H9 (cell line): Measurements from ENCODE around the gene CCDC169. TPM values are rescaled to one million over a fixed set of nuclear protein-coding genes. Genes with fewer than 3 reads are reported as not detected.

Source experiments
- DNase-seq: peaks from one replicate; pipeline ENCODE4 v3.0.0-alpha.2; 2017
- H2AFZ ChIP-seq: one replicate; pipeline ENCODE4 v1.6.1; 2013; ENCODE audit warnings: mild to moderate bottlenecking, low read length, control low read depth, moderate library complexity
- H2AK5ac ChIP-seq: 2 replicates; pipeline ENCODE4 v1.6.1; 2013; ENCODE audit warnings: low read length, control low read depth, mixed read lengths; ENCODE audit not compliant: insufficient read length
- H2BK120ac ChIP-seq: one replicate; pipeline ENCODE4 v1.6.1; 2013; ENCODE audit warnings: low read depth, mild to moderate bottlenecking, low read length, control low read depth, inconsistent platforms; ENCODE audit not compliant: poor library complexity, severe bottlenecking
- H2BK12ac ChIP-seq: 2 replicates; pipeline ENCODE4 v1.6.1; 2013; ENCODE audit warnings: low read length, control low read depth, mixed read lengths, low read depth; ENCODE audit not compliant: insufficient read length
- H2BK15ac ChIP-seq: 2 replicates; pipeline ENCODE4 v1.6.1; 2013; ENCODE audit warnings: low read depth, low read length, control low read depth
- H2BK20ac ChIP-seq: one replicate; pipeline ENCODE4 v1.6.1; 2013; ENCODE audit warnings: low read depth, mild to moderate bottlenecking, low read length, control low read depth, inconsistent platforms; ENCODE audit not compliant: poor library complexity, severe bottlenecking
- H2BK5ac ChIP-seq: 2 replicates; pipeline ENCODE4 v1.6.1; 2013; ENCODE audit warnings: low read length, control low read depth, mixed read lengths; ENCODE audit not compliant: insufficient read length
- H3K14ac ChIP-seq: 2 replicates; pipeline ENCODE4 v1.6.1; 2013; ENCODE audit warnings: low read length, control low read depth; ENCODE audit not compliant: insufficient read depth
- H3K18ac ChIP-seq: 2 replicates; pipeline ENCODE4 v1.6.1; 2013; ENCODE audit warnings: low read depth, mild to moderate bottlenecking, mixed read lengths, low read length, control low read depth; ENCODE audit not compliant: insufficient read length
- H3K23ac ChIP-seq: 2 replicates; pipeline ENCODE4 v1.6.1; 2013; ENCODE audit warnings: low read length, control low read depth, mixed read lengths, low read depth; ENCODE audit not compliant: insufficient read length
- H3K23me2 ChIP-seq: 2 replicates; pipeline ENCODE4 v1.6.1; 2013; ENCODE audit warnings: low read depth, mild to moderate bottlenecking, mixed read lengths, low read length, control low read depth; ENCODE audit not compliant: insufficient read length, poor library complexity, severe bottlenecking
- H3K27ac ChIP-seq: 2 replicates; pipeline ENCODE4 v1.5.1; 2013; ENCODE audit warnings: low read length, control low read depth, mixed read lengths, low read depth; ENCODE audit not compliant: insufficient read length
- H3K27me3 ChIP-seq: 2 replicates; pipeline ENCODE4 v1.6.1; 2013; ENCODE audit warnings: low read length, control low read depth, inconsistent platforms; ENCODE audit not compliant: insufficient read depth
- H3K4ac ChIP-seq: 2 replicates; pipeline ENCODE4 v1.6.1; 2013; ENCODE audit warnings: low read depth, mild to moderate bottlenecking, control low read depth, inconsistent platforms, low read length, moderate library complexity
- H3K4me1 ChIP-seq: 2 replicates; pipeline ENCODE4 v1.6.1; 2013; ENCODE audit warnings: low read length, control low read depth, inconsistent platforms; ENCODE audit not compliant: insufficient read depth
- H3K4me2 ChIP-seq: 2 replicates; pipeline ENCODE4 v1.6.1; 2013; ENCODE audit warnings: low read length, control low read depth, mixed read lengths; ENCODE audit not compliant: insufficient read length, insufficient read depth
- H3K56ac ChIP-seq: 2 replicates; pipeline ENCODE4 v1.6.1; 2013; ENCODE audit warnings: low read depth, mild to moderate bottlenecking, mixed read lengths, low read length, control low read depth; ENCODE audit not compliant: insufficient read length
- H3K79me1 ChIP-seq: 2 replicates; pipeline ENCODE4 v1.6.1; 2013; ENCODE audit warnings: low read depth, mild to moderate bottlenecking, moderate library complexity, low read length, control low read depth, inconsistent platforms; ENCODE audit not compliant: insufficient read depth, poor library complexity, severe bottlenecking
- H3K79me2 ChIP-seq: 2 replicates; pipeline ENCODE4 v1.6.1; 2013; ENCODE audit warnings: low read length, control low read depth, inconsistent platforms; ENCODE audit not compliant: insufficient read depth
- H3K9ac ChIP-seq: 2 replicates; pipeline ENCODE4 v1.6.1; 2013; ENCODE audit warnings: low read length, control low read depth, mixed read lengths; ENCODE audit not compliant: insufficient read length; ENCODE audit errors: extremely low read depth
- H3K9me3 ChIP-seq: one replicate; pipeline ENCODE4 v1.6.1; 2013; ENCODE audit warnings: low read depth, low read length, inconsistent platforms; ENCODE audit not compliant: control insufficient read depth
- H3T11ph ChIP-seq: one replicate; pipeline ENCODE4 v1.6.1; 2013; ENCODE audit warnings: mild to moderate bottlenecking, low read length, control low read depth, inconsistent platforms
- H4K20me1 ChIP-seq: one replicate; pipeline ENCODE4 v1.6.1; 2013; ENCODE audit not compliant: control insufficient read depth, insufficient read length, insufficient read depth
- H4K5ac ChIP-seq: 2 replicates; pipeline ENCODE4 v1.6.1; 2013; ENCODE audit warnings: low read depth, mild to moderate bottlenecking, mixed read lengths, low read length, control low read depth; ENCODE audit not compliant: insufficient read length
- H4K8ac ChIP-seq: replicated peaks from 2 replicates; pipeline ENCODE4 v1.6.1; 2013; ENCODE audit warnings: low read length, control low read depth, mixed read lengths, low read depth; ENCODE audit not compliant: insufficient read length
- H4K91ac ChIP-seq: 2 replicates; pipeline ENCODE4 v1.6.1; 2013; ENCODE audit warnings: low read depth, mild to moderate bottlenecking, moderate library complexity, mixed read lengths, low read length, control low read depth; ENCODE audit not compliant: insufficient read length
- H3K27ac Mint-ChIP-seq, 3 experiments: 2 replicates in 2 of 3; 3 replicates in 1 of 3; pipeline ENCODE4 v1.8.0; 2020 to 2021; ENCODE audit warnings: mixed read lengths in 3 of 3, mild to moderate bottlenecking in 1 of 3, moderate library complexity in 1 of 3
- H3K27me3 Mint-ChIP-seq: 2 replicates; pipeline ENCODE4 v1.8.0; 2021; ENCODE audit warnings: low read depth, mild to moderate bottlenecking, moderate library complexity, mixed read lengths
- H3K36me3 Mint-ChIP-seq, 3 experiments: 2 replicates in 2 of 3; 3 replicates in 1 of 3; pipeline ENCODE4 v1.8.0; 2020 to 2021; ENCODE audit warnings: low read depth in 3 of 3, mixed read lengths in 3 of 3; ENCODE audit not compliant: insufficient read depth in 1 of 3
- H3K4me1 Mint-ChIP-seq, 2 experiments: 2 replicates each; pipeline ENCODE4 v1.8.0; 2020; ENCODE audit warnings: mixed read lengths in 2 of 2
- H3K4me3 Mint-ChIP-seq, 2 experiments: 2 replicates in 1 of 2; 3 replicates in 1 of 2; pipeline ENCODE4 v1.8.0; 2020 to 2021; ENCODE audit warnings: mild to moderate bottlenecking in 2 of 2, mixed read lengths in 2 of 2, moderate library complexity in 1 of 2
- H3K9me3 Mint-ChIP-seq, 2 experiments: 2 replicates in 1 of 2; 3 replicates in 1 of 2; pipeline ENCODE4 v1.8.0; 2020; ENCODE audit warnings: mild to moderate bottlenecking in 2 of 2, mixed read lengths in 2 of 2, moderate library complexity in 1 of 2
- CTCF ChIP-seq: fragments of 200-600 bp; sonication (generic); conservative IDR thresholded peaks from 3 replicates; pipeline ENCODE4 v1.8.0; 2021; ENCODE audit warnings: antibody characterized with exemption, mild to moderate bottlenecking
- total RNA-seq: library from RNA; stranded (reverse); gene quantifications from 2 replicates; pipeline ENCODE4 v1.2.1, GENCODE V29; 2021

The CCDC169 gene
- total RNA-seq, 1 experiment from 2014 or later: 19.1 TPM

DNA sequence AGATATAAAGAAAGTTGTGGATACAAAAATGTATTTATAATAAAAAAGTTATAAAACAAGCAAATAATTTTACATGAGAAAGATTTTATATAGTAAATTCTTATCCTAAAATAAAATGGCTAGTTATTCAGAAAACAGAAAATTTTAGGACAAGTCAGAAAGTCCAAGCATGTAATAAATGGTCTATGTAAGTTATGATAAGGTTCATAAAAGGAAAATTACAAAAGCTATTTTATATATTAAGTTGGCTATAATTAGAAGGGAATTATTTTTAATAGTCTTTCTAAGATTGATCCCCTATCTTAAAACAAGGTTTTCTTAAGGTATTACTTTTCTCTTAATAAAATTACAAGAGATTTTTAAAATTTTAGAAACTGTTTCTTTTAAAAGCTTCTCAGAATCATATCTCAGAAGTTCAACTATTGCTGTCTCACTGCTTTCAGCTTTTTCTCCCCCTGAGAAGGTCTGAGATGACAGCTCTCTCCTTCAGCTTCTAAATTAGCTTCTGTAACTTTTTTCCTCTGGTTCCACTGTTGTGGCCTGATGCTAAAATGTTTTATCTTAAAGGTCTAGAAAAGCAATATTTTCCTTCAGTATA, 8.7 kb downstream of the CCDC169 start:
- H3K4me1 ChIP-seq: no peaks in the 10 kb centered on the region
- no peak overlapping the region for H2BK15ac ChIP-seq
- DNase-seq: no peak
- TF ChIP-seq CTCF: no peak
- no peak overlapping the region for H2BK5ac ChIP-seq
- H3K79me2 ChIP-seq: peaks cover 4% of the 10 kb centered on the region; the same call in 1 of the 2 replicates
- H3K9ac ChIP-seq: no peak overlapping the region
- H3K9me3 ChIP-seq: peaks cover 14% of the 10 kb centered on the region
- no peak overlapping the region for H4K8ac ChIP-seq
- Mint-ChIP-seq H3K4me1 (0 out of 4 replicates have a peak, but pooled peaks cover 0 to 2% of the 10 kb centered on the region in 2 experiments), H3K9me3 (peaks cover 39 to 55% of the 10 kb centered on the region in 2 experiments), H3K36me3 (peaks cover 8 to 62% (median 46%) of the 10 kb centered on the region in 3 experiments), H3K4me3 (no peak overlapping the region), H3K27ac (no peak overlapping the region), H3K27me3 (no peaks in the 10 kb centered on the region)
- H3K4me2 ChIP-seq: no peak overlapping the region
- H2BK120ac ChIP-seq: no peak overlapping the region
- no peaks in the 10 kb centered on the region for H4K20me1 ChIP-seq
- no peak overlapping the region for H4K91ac ChIP-seq
- H3K23ac ChIP-seq: no peak overlapping the region
- H3K27ac ChIP-seq: no peak overlapping the region
- no peak overlapping the region for H3K56ac ChIP-seq
- no peaks in the 10 kb centered on the region for H3K27me3 ChIP-seq
- H4K5ac ChIP-seq: no peak overlapping the region
- H3K4ac ChIP-seq: no peak overlapping the region
- no peak overlapping the region for H3K14ac ChIP-seq
- H3T11ph ChIP-seq: no peak overlapping the region
- H2BK20ac ChIP-seq: no peak overlapping the region
- H2BK12ac ChIP-seq: no peak overlapping the region
- no peak overlapping the region for H2AK5ac ChIP-seq
- H2AFZ ChIP-seq: no peak overlapping the region
- no peak overlapping the region for H3K18ac ChIP-seq
- no peaks in the 10 kb centered on the region for H3K23me2 ChIP-seq
- H3K79me1 ChIP-seq: no peaks in the 10 kb centered on the region
